Tibial nerve (tissue), 4 donors: ENCODE results near the gene SIK1.

ENCODE experiments used
- EP300 ChIP-seq, 2 donors: sonication (generic); formaldehyde crosslinking; IDR thresholded peaks; one replicate each; pipeline ENCODE4 v1.6.1; 2017; ENCODE audit warnings: antibody characterized with exemption in 2 of 2, mild to moderate bottlenecking in 1 of 2
- POLR2A ChIP-seq, 2 donors: fragments of 450-650 bp; IDR thresholded peaks; one replicate each; pipeline ENCODE4 v1.6.1; 2017; ENCODE audit warnings: antibody characterized with exemption in 2 of 2, mild to moderate bottlenecking in 2 of 2, moderate library complexity in 2 of 2
- TF ChIP-seq, protein P1 (sequence below), 5 experiments: fragments of 200-600 bp in 3 of 5; fragments of 450-650 bp in 2 of 5; sonication (generic) in 3 of 5; IDR thresholded peaks; one replicate each; pipeline ENCODE4 v1.5.1; 2016 to 2019; ENCODE audit warnings: antibody characterized with exemption in 5 of 5, mild to moderate bottlenecking in 3 of 5, moderate library complexity in 2 of 5

DNA sequence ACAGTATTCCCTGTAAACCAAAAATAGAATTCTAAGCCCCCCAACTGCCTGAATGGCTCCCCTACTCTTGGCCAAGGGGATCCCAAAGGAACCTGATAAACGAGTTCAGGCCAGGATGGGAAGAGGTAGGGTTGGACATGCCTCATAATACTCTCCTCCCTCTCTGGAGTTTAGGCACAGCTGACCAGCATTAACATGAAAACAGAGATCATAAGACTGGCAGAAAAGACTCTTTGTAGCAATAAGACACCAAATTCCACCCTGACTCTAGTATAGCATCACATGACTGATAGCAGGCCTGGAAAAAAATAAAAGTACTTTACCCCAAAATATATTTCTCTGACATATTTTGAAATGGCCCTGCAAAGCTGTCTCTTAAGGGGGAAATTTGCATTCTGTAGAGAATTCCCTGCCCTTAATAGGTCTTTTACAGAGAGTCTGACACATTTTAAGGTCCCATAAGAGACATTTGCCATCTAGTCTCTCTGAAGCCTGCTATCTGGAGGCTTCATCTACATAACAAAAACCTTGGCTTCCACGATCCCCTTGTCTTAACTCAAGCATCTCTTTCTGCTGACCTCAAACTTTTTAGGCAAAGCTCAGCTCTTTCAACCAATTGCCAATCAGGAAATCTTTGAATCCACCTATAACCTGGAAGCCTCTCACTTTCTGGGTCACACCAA, 55.9 kb downstream of the SIK1 start:
- TF ChIP-seq, protein P1, sequence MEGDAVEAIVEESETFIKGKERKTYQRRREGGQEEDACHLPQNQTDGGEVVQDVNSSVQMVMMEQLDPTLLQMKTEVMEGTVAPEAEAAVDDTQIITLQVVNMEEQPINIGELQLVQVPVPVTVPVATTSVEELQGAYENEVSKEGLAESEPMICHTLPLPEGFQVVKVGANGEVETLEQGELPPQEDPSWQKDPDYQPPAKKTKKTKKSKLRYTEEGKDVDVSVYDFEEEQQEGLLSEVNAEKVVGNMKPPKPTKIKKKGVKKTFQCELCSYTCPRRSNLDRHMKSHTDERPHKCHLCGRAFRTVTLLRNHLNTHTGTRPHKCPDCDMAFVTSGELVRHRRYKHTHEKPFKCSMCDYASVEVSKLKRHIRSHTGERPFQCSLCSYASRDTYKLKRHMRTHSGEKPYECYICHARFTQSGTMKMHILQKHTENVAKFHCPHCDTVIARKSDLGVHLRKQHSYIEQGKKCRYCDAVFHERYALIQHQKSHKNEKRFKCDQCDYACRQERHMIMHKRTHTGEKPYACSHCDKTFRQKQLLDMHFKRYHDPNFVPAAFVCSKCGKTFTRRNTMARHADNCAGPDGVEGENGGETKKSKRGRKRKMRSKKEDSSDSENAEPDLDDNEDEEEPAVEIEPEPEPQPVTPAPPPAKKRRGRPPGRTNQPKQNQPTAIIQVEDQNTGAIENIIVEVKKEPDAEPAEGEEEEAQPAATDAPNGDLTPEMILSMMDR (IDR thresholded peaks at IDR 0.05): no peak
- TF ChIP-seq POLR2A (IDR thresholded peaks at IDR 0.05) (no peak), EP300 (IDR thresholded peaks at IDR 0.05) (no peak)
